H9 (cell line): Measurements from ENCODE around the gene PARD3. TPM values are rescaled to one million over a fixed set of nuclear protein-coding genes. Genes with fewer than 3 reads are reported as not detected.
A peak's percentile ranks its signal among the peaks of the same experiment; 100 is the strongest.

Experiments used
- DNase-seq: peaks from one replicate; pipeline ENCODE4 v3.0.0-alpha.2; 2017
- H2AFZ ChIP-seq: one replicate; pipeline ENCODE4 v1.6.1; 2013; ENCODE audit warnings: mild to moderate bottlenecking, low read length, control low read depth, moderate library complexity
- H2AK5ac ChIP-seq: 2 replicates; pipeline ENCODE4 v1.6.1; 2013; ENCODE audit warnings: low read length, control low read depth, mixed read lengths; ENCODE audit not compliant: insufficient read length
- H2BK120ac ChIP-seq: one replicate; pipeline ENCODE4 v1.6.1; 2013; ENCODE audit warnings: low read depth, mild to moderate bottlenecking, low read length, control low read depth, inconsistent platforms; ENCODE audit not compliant: poor library complexity, severe bottlenecking
- H2BK12ac ChIP-seq: 2 replicates; pipeline ENCODE4 v1.6.1; 2013; ENCODE audit warnings: low read length, control low read depth, mixed read lengths, low read depth; ENCODE audit not compliant: insufficient read length
- H2BK15ac ChIP-seq: 2 replicates; pipeline ENCODE4 v1.6.1; 2013; ENCODE audit warnings: low read depth, low read length, control low read depth
- H2BK20ac ChIP-seq: one replicate; pipeline ENCODE4 v1.6.1; 2013; ENCODE audit warnings: low read depth, mild to moderate bottlenecking, low read length, control low read depth, inconsistent platforms; ENCODE audit not compliant: poor library complexity, severe bottlenecking
- H2BK5ac ChIP-seq: 2 replicates; pipeline ENCODE4 v1.6.1; 2013; ENCODE audit warnings: low read length, control low read depth, mixed read lengths; ENCODE audit not compliant: insufficient read length
- H3K14ac ChIP-seq: 2 replicates; pipeline ENCODE4 v1.6.1; 2013; ENCODE audit warnings: low read length, control low read depth; ENCODE audit not compliant: insufficient read depth
- H3K18ac ChIP-seq: 2 replicates; pipeline ENCODE4 v1.6.1; 2013; ENCODE audit warnings: low read depth, mild to moderate bottlenecking, mixed read lengths, low read length, control low read depth; ENCODE audit not compliant: insufficient read length
- H3K23ac ChIP-seq: 2 replicates; pipeline ENCODE4 v1.6.1; 2013; ENCODE audit warnings: low read length, control low read depth, mixed read lengths, low read depth; ENCODE audit not compliant: insufficient read length
- H3K23me2 ChIP-seq: 2 replicates; pipeline ENCODE4 v1.6.1; 2013; ENCODE audit warnings: low read depth, mild to moderate bottlenecking, mixed read lengths, low read length, control low read depth; ENCODE audit not compliant: insufficient read length, poor library complexity, severe bottlenecking
- H3K27ac ChIP-seq: 2 replicates; pipeline ENCODE4 v1.5.1; 2013; ENCODE audit warnings: low read length, control low read depth, mixed read lengths, low read depth; ENCODE audit not compliant: insufficient read length
- H3K27me3 ChIP-seq: 2 replicates; pipeline ENCODE4 v1.6.1; 2013; ENCODE audit warnings: low read length, control low read depth, inconsistent platforms; ENCODE audit not compliant: insufficient read depth
- H3K4ac ChIP-seq: 2 replicates; pipeline ENCODE4 v1.6.1; 2013; ENCODE audit warnings: low read depth, mild to moderate bottlenecking, control low read depth, inconsistent platforms, low read length, moderate library complexity
- H3K4me1 ChIP-seq: 2 replicates; pipeline ENCODE4 v1.6.1; 2013; ENCODE audit warnings: low read length, control low read depth, inconsistent platforms; ENCODE audit not compliant: insufficient read depth
- H3K4me2 ChIP-seq: 2 replicates; pipeline ENCODE4 v1.6.1; 2013; ENCODE audit warnings: low read length, control low read depth, mixed read lengths; ENCODE audit not compliant: insufficient read length, insufficient read depth
- H3K56ac ChIP-seq: 2 replicates; pipeline ENCODE4 v1.6.1; 2013; ENCODE audit warnings: low read depth, mild to moderate bottlenecking, mixed read lengths, low read length, control low read depth; ENCODE audit not compliant: insufficient read length
- H3K79me1 ChIP-seq: 2 replicates; pipeline ENCODE4 v1.6.1; 2013; ENCODE audit warnings: low read depth, mild to moderate bottlenecking, moderate library complexity, low read length, control low read depth, inconsistent platforms; ENCODE audit not compliant: insufficient read depth, poor library complexity, severe bottlenecking
- H3K79me2 ChIP-seq: 2 replicates; pipeline ENCODE4 v1.6.1; 2013; ENCODE audit warnings: low read length, control low read depth, inconsistent platforms; ENCODE audit not compliant: insufficient read depth
- H3K9ac ChIP-seq: 2 replicates; pipeline ENCODE4 v1.6.1; 2013; ENCODE audit warnings: low read length, control low read depth, mixed read lengths; ENCODE audit not compliant: insufficient read length; ENCODE audit errors: extremely low read depth
- H3K9me3 ChIP-seq: one replicate; pipeline ENCODE4 v1.6.1; 2013; ENCODE audit warnings: low read depth, low read length, inconsistent platforms; ENCODE audit not compliant: control insufficient read depth
- H3T11ph ChIP-seq: one replicate; pipeline ENCODE4 v1.6.1; 2013; ENCODE audit warnings: mild to moderate bottlenecking, low read length, control low read depth, inconsistent platforms
- H4K20me1 ChIP-seq: one replicate; pipeline ENCODE4 v1.6.1; 2013; ENCODE audit not compliant: control insufficient read depth, insufficient read length, insufficient read depth
- H4K5ac ChIP-seq: 2 replicates; pipeline ENCODE4 v1.6.1; 2013; ENCODE audit warnings: low read depth, mild to moderate bottlenecking, mixed read lengths, low read length, control low read depth; ENCODE audit not compliant: insufficient read length
- H4K8ac ChIP-seq: replicated peaks from 2 replicates; pipeline ENCODE4 v1.6.1; 2013; ENCODE audit warnings: low read length, control low read depth, mixed read lengths, low read depth; ENCODE audit not compliant: insufficient read length
- H4K91ac ChIP-seq: 2 replicates; pipeline ENCODE4 v1.6.1; 2013; ENCODE audit warnings: low read depth, mild to moderate bottlenecking, moderate library complexity, mixed read lengths, low read length, control low read depth; ENCODE audit not compliant: insufficient read length
- H3K27ac Mint-ChIP-seq, 3 experiments: 2 replicates in 2 of 3; 3 replicates in 1 of 3; pipeline ENCODE4 v1.8.0; 2020 to 2021; ENCODE audit warnings: mixed read lengths in 3 of 3, mild to moderate bottlenecking in 1 of 3, moderate library complexity in 1 of 3
- H3K27me3 Mint-ChIP-seq: 2 replicates; pipeline ENCODE4 v1.8.0; 2021; ENCODE audit warnings: low read depth, mild to moderate bottlenecking, moderate library complexity, mixed read lengths
- H3K36me3 Mint-ChIP-seq, 3 experiments: 2 replicates in 2 of 3; 3 replicates in 1 of 3; pipeline ENCODE4 v1.8.0; 2020 to 2021; ENCODE audit warnings: low read depth in 3 of 3, mixed read lengths in 3 of 3; ENCODE audit not compliant: insufficient read depth in 1 of 3
- H3K4me1 Mint-ChIP-seq, 2 experiments: 2 replicates each; pipeline ENCODE4 v1.8.0; 2020; ENCODE audit warnings: mixed read lengths in 2 of 2
- H3K4me3 Mint-ChIP-seq, 2 experiments: 2 replicates in 1 of 2; 3 replicates in 1 of 2; pipeline ENCODE4 v1.8.0; 2020 to 2021; ENCODE audit warnings: mild to moderate bottlenecking in 2 of 2, mixed read lengths in 2 of 2, moderate library complexity in 1 of 2
- H3K9me3 Mint-ChIP-seq, 2 experiments: 2 replicates in 1 of 2; 3 replicates in 1 of 2; pipeline ENCODE4 v1.8.0; 2020; ENCODE audit warnings: mild to moderate bottlenecking in 2 of 2, mixed read lengths in 2 of 2, moderate library complexity in 1 of 2
- CTCF ChIP-seq: fragments of 200-600 bp; sonication (generic); conservative IDR thresholded peaks from 3 replicates; pipeline ENCODE4 v1.8.0; 2021; ENCODE audit warnings: antibody characterized with exemption, mild to moderate bottlenecking
- WGBS: extraction: QIAGEN DNeasy Blood & Tissue Kit; methylation state at CpG from one replicate; pipeline ENCODE4 v1.1.7; 2013; ENCODE audit warnings: missing lambda C conversion rate, low lambda C conversion rate, mixed read lengths; ENCODE audit not compliant: insufficient read length; ENCODE audit errors: extremely low coverage; 5-methylcytosine and 5-hydroxymethylcytosine counted together
- total RNA-seq: library from RNA; stranded (reverse); gene quantifications from 2 replicates; pipeline ENCODE4 v1.2.1, GENCODE V29; 2021

Gene PARD3
- total RNA-seq, 1 experiment from 2014 or later = 44.7 TPM

- Mint-ChIP-seq H3K4me1 (peaks cover 21 to 25% of the 10 kb centered on the region in 2 experiments), H3K27ac (peak overlapping the region; percentile 69 to 88 (median 85); a peak in 3 of 7 replicates), H3K36me3 (no peaks in the 10 kb centered on the region), H3K27me3 (no peaks in the 10 kb centered on the region), H3K4me3 (no peak overlapping the region), H3K9me3 (no peaks in the 10 kb centered on the region)
- Histone ChIP-seq H2BK15ac (no peak overlapping the region), H3K27me3 (no peaks in the 10 kb centered on the region), H4K8ac (no peak overlapping the region), H2BK120ac (no peak overlapping the region), H3K18ac (no peak overlapping the region), H3K14ac (no peak overlapping the region), H3K79me2 (peaks cover 2% of the 10 kb centered on the region; the same call in 1 of the 2 replicates), H3K4me2 (no peak overlapping the region), H2AK5ac (no peak overlapping the region), H4K91ac (no peak overlapping the region), H4K5ac (no peak overlapping the region), H2BK20ac (no peak overlapping the region), H4K20me1 (no peaks in the 10 kb centered on the region), H3K4ac (no peak overlapping the region), H3K23me2 (no peaks in the 10 kb centered on the region), H3K9me3 (no peaks in the 10 kb centered on the region), H3K79me1 (no peaks in the 10 kb centered on the region), H3K4me1 (peaks cover 3% of the 10 kb centered on the region; the same call in 1 of the 2 replicates), H2AFZ (no peak overlapping the region), H3K9ac (no peak overlapping the region), H3T11ph (no peak overlapping the region), H2BK5ac (no peak overlapping the region), H3K27ac (no peak overlapping the region), H2BK12ac (no peak overlapping the region), H3K23ac (no peak overlapping the region), H3K56ac (no peak overlapping the region)
- no CpG with 5 or more reads among the region's 4 CpGs for WGBS
- DNase-seq = no peak
- no peak for TF ChIP-seq CTCF
Measured at GRCh38 chr10:34548466-34548865, 266.6 kb downstream of the PARD3 start.
